Hematopoietic multipotent progenitor cell treated with erythropoietin and hydrocortisone succinate and interleukin-3 and kit ligand, for 17 days (in vitro differentiated cells): ENCODE data around the gene C1QTNF6.

Experiments used
- DNase-seq: peaks from one replicate; pipeline ENCODE4 v3.0.0-alpha.2; 2015; ENCODE audit warnings: low spot score

The C1QTNF6 gene

DNA sequence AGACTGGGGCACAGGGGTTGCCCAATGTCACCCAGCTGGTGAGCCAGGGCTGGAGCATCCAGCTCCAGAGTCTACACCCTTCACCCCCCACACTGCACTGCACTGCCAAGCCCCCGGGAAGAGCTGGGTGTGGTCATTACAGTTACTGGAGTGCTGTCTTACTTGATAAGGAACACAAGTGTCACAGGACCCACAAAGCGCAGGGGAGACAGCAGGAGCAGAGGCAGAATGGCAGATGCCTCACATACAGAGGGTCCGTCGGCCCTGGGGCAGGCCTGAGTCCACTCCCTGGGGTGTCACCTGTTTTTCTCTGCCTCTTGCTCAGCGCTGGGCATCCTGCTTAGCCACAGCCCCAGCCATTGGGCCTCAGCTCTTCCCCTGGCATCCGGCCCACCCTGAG lies 46.1 kb downstream of the C1QTNF6 start:
- DNase-seq = peak; percentile 46

GRCh38 chr22:37141476-37141875 lies 46.6 kb downstream of the C1QTNF6 start:
- no peak for DNase-seq

- no peak for DNase-seq
These were observed 47.2 kb downstream of the C1QTNF6 start for GRCh38 chr22:37140686-37141323.

GRCh38 chr22:37139762-37140161 lies 48.3 kb downstream of the C1QTNF6 start:
- no peak for DNase-seq

DNA sequence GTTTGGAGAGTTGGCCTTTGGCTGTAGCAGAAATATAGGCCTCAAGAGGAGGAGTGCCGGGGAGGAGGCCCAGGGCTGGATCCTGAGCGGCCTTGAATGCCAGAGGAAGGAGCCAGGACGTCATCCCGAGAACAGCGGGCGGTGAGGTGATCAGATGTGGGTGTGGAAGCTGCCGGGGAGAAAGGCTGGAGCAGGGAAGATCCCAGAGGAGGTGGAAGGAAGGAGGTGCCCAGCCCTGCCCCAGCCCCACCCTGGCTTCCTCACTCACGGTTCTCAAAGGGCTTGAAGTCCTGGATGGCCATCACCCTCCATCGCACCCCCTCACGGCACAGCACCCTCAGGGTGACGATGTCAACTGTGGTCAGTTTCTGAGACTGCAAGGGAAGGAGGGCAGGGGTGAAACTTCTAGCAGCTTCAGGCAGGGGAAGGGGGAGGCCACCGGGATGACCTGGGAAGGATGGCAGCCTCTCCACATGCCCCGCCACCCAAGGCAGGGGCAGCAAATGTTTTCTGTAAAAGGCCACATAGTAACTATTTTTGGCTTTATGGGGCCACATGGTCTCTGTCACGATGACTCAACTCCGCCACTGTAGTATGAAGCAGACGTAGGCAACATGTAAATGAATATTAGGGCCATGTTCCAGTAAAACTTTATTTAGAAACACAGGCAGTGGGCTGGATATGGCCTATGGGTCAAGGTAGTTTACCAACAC lies 49.0 kb downstream of the C1QTNF6 start:
- DNase-seq = no peak

DNA sequence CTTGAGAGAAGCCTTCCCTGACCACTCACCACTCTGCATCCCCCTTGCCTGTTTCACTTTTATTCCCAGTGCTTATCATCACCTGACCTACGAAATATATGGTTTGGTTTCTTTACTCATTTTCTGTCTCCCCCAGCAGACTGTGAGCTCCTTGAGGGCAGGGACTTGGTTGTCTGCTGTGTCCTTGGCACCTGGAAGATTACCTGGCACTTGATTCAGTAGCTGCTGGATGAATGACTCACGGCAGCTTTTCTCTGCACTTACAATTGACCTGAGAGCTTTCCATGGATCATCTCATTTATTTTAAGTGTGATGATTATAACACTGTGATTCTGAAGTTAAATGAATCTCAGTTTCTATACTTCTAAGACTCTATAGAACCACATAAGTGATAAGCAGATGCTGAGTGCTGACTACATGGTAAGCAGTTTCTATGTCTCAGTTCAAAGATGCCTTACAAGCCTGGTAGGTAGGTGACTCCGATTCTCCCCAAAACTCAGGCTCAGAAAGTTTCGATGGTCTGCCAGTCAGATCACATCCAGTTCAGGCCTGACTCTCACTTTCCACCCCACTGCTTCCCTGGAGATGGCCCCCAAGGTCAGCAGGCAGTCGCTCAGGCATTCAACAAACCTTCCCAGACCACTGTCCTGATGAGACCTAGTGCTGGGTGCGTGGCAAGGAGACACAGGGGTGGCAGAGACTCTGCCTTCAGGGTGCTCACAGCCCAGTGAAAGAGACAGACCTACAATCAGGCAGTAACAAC lies 50.0 kb downstream of the C1QTNF6 start:
- no peak for DNase-seq

- no peak for DNase-seq
These were observed 50.9 kb downstream of the C1QTNF6 start for GRCh38 chr22:37137131-37137530.

GRCh38 chr22:37135023-37135422 lies 53.0 kb downstream of the C1QTNF6 start:
- no peak for DNase-seq

DNA sequence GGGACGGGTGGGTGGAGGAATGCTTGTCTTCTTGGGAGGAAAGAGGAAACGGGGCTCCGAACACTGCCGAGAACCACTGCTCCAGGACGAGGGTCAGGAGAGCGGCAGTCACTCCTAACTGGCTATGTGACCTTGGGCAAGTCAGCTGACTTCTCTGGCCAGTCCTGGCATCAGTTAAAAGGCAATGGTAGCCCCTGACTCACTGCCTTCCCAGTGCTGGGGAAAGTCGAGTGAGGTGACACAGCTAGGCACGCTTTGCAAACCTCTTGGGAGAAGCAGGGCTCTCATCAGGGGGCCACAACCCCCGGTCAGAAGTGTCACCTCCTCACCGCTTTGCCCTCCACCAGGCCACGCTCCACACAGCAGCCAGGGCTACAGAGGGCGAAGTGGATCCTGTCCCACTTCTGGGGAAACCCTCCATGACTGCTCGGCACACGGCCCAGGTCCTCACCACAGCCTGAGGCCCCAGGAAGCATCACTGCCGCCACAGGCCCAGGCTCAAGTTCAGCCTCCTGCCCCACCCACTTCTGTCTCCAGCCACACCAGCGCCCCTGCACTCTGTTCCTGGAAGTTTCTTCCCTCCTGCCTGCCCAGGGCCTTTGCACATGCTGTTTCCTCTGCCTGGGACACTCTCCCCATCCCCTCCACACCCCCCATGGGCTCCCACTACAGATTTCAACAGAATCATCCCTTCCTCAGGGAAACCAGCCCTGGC lies 54.6 kb downstream of the C1QTNF6 start:
- no peak for DNase-seq

DNA sequence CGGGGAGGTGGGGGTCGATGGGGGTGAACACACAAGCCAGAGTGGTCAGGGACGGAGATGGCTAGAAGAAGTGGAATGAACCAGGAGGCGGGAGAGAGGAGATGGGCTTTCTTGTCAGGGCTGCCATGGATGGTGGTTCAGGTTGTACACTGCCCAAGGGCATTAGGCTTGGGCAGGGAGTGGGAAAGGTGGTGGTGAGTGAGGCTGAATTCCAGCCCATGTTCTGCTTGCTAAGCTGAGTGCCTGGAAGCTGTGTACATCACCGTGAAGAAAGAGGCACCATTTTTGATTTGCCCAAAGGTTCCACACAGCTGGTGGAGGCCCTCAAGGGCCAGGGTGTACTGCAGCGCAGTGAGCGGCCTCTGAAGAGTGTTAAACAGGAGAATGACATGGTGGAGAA lies 55.3 kb downstream of the C1QTNF6 start:
- no peak for DNase-seq
